Hematopoietic multipotent progenitor cell treated with erythropoietin and hydrocortisone succinate and interleukin-3 and kit ligand, for 17 days (in vitro differentiated cells): Measurements from ENCODE around the gene KCNIP2.
"Not testable (repeated sequence)": the region's sequence is repeated elsewhere in the genome, so short reads cannot be mapped to it uniquely, and the experiment has no call there.

Experiments
- DNase-seq: peaks from one replicate; pipeline ENCODE4 v3.0.0-alpha.2; 2015; ENCODE audit warnings: low spot score

KCNIP2 gene

GRCh38 chr10:101828766-101829551 is 14.6 kb downstream of the KCNIP2 start:
- no peak for DNase-seq

GRCh38 chr10:101827919-101828600 is 15.5 kb downstream of the KCNIP2 start:
- DNase-seq = no peak

- DNase-seq = no peak
Measured at GRCh38 chr10:101826852-101827434, 16.7 kb downstream of the KCNIP2 start.

GRCh38 chr10:101824736-101825135 is 18.9 kb downstream of the KCNIP2 start:
- no peak for DNase-seq

GRCh38 chr10:101818872-101819633 is 24.5 kb downstream of the KCNIP2 start:
- DNase-seq = no peak

GRCh38 chr10:101818119-101818871 is 25.3 kb downstream of the KCNIP2 start, which contains the start of gene OGA:
OGA (minus strand) TSS chr10:101818444; CDS start chr10:101818022, 422 bp downstream.
- peak; percentile 100 for DNase-seq

- peak; percentile 92 for DNase-seq
Measured at GRCh38 chr10:101817337-101818118, 26.1 kb downstream of the KCNIP2 start.

GRCh38 chr10:101816913-101817336 is 26.7 kb downstream of the KCNIP2 start:
- DNase-seq = no peak

GRCh38 chr10:101816376-101816775 is 27.2 kb downstream of the KCNIP2 start:
- DNase-seq = peak; percentile 46

GRCh38 chr10:101814466-101815071 is 29.0 kb downstream of the KCNIP2 start:
- DNase-seq = peak; percentile 38

- DNase-seq = no peak
Measured at GRCh38 chr10:101812606-101813005, 31.0 kb downstream of the KCNIP2 start.

GRCh38 chr10:101807158-101807557 is 36.4 kb downstream of the KCNIP2 start:
- DNase-seq = no peak

GRCh38 chr10:101803511-101803910 is 40.1 kb downstream of the KCNIP2 start:
- DNase-seq = no peak

GRCh38 chr10:101797403-101798059 is 46.1 kb downstream of the KCNIP2 start:
- DNase-seq = no peak

GRCh38 chr10:101793526-101793925 is 50.1 kb downstream of the KCNIP2 start:
- no peak for DNase-seq

GRCh38 chr10:101789686-101790085 is 53.9 kb downstream of the KCNIP2 start:
- DNase-seq = no peak

GRCh38 chr10:101789231-101789630 is 54.4 kb downstream of the KCNIP2 start:
- not testable (repeated sequence) for DNase-seq

- DNase-seq = no peak
Measured at GRCh38 chr10:101785801-101786200, 57.8 kb downstream of the KCNIP2 start.

GRCh38 chr10:101784558-101784957 is 59.0 kb downstream of the KCNIP2 start:
- DNase-seq = no peak

- DNase-seq = no peak
Measured at GRCh38 chr10:101783736-101784118, 59.9 kb downstream of the KCNIP2 start.
